HG02678 (cell line): ENCODE data around the gene BCKDK.
"Not testable (repeated sequence)": the region's sequence is repeated elsewhere in the genome, so short reads cannot be mapped to it uniquely, and the experiment has no call there.

Experiments
- ATAC-seq: cut with Tn5 transposase; IDR thresholded peaks from one replicate; pipeline ENCODE4 v1.9.1; 2021; ENCODE audit warnings: mild to moderate bottlenecking, moderate library complexity; ENCODE audit not compliant: unreplicated experiment

BCKDK gene

DNA sequence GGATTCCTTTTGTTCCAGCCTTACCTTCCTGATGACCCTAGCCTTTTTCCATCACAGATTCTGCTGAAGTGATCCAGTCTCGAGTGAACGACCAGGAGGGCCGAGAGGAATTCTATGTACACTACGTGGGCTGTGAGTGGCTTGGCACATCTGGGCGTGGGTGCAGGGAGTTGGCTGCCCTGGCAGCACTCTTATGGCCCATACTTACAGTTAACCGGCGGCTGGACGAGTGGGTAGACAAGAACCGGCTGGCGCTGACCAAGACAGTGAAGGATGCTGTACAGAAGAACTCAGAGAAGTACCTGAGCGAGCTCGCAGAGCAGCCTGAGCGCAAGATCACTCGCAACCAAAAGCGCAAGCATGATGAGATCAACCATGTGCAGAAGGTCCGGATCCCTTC lies 11.9 kb downstream of the BCKDK start:
- no peak for ATAC-seq

DNA sequence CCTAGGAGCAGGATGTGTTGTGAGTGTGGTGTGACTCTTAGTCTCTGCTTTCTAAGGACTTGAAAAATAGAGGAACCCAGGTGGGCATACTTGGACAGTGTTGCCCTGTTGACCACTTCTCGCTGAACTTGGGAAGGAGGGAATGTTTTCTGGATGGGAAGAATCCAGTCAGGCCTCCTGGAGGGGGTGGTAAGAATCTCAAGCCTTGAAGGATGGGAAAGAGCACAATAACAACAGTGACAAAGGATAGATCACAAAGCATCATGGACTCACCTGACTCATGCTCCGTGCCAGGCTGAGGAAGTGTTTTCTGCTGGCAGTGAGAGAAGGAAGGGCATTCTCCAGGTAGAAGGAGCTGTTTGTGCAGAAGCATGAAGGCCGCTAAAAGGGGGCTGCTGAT lies 17.7 kb downstream of the BCKDK start:
- no peak for ATAC-seq

DNA sequence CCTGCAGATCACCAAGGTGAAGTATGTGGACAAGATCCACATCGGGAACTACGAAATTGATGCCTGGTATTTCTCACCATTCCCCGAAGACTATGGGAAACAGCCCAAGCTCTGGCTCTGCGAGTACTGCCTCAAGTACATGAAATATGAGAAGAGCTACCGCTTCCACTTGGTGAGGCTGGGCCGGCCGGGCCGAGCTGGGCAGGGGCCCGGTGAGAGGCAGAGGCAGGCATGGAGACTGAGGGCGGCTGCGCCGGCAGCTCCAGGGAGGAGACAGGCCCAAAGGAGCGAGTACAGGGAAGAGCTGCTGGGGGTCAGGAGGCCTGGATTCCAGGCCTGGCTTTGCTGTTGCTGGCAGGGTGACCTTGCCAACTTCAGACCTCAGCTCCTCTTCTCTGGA lies 19.0 kb downstream of the BCKDK start:
- no peak for ATAC-seq

GRCh38 chr16:31128711-31129567 lies 20.8 kb downstream of the BCKDK start:
- no peak for ATAC-seq

DNA sequence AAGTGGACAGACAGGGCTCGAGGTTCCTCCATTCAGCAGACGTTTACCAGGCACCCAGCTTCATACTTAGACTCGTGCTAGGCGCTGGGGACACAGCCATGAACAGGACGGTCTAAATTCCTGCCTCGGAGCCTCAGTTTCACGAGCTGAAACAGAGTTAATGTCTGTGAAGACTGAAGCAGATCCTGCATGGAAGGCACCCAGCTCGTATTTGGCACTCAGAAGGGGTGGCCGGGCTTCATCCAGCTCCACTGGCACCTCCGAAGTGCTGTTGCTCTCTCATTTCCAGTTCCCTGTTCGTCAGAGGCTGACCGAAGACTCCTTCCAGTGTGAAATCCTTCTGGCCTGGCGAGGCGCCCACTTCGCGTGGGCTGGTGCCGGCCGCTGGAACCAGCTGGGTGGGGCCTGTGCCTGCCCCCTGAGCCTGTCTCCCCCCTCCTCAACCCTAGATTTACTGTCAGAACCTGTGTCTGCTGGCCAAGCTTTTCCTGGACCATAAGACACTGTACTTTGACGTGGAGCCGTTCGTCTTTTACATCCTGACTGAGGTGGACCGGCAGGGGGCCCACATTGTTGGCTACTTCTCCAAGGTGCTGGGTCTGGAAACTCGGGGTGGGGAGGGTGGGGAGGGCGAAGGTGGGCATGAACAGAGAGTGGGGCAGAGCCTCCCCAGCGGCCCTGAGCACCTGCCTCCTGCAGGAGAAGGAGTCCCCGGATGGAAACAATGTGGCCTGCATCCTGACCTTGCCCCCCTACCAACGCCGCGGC lies 21.6 kb downstream of the BCKDK start:
- ATAC-seq: no peak

GRCh38 chr16:31130336-31130891 lies 22.2 kb downstream of the BCKDK start:
- ATAC-seq: no peak

- no peak for ATAC-seq
Observed at GRCh38 chr16:31130899-31131298, 22.7 kb downstream of the BCKDK start.

DNA sequence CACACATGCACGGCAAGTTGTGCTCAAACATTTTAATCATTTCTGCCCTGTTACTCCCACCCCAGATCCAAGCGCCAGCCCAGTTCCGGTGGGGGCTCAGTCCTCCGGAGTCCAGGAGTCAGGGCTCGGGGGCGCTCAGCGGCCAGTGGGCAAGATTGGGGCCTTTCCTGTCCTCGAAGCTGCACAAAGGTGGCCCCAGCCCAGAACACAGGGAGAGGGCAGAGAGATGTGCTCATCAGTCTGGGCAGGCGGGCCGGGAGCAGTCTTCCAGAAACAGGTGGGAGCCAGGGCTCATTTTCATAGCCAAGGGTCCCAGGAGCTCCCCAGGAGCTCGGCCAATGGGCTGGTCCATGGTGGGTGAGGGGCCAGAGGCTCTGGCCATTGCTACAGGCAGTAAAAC lies 23.2 kb downstream of the BCKDK start:
- no peak for ATAC-seq

DNA sequence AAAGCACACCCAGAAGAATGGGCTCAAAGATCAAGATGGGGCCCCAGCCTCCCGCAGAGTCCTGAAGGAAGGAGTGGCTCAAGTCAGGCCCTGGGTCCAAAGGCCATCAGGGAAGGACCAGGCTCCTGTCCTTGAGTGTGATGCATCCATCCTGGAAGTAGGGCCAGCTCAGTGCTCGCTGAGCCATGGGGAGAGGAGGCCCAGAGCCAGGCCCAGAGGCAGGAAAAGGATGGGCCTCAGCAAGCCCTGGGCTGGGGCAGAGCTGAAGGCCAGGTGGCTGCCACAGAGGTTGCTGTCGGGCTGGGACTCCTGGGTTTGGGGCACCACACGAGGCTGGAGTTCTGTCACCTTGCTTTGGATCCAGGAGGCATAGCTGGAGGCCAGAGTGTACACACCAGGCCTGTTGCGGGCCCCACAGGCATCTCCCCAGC lies 23.7 kb downstream of the BCKDK start:
- ATAC-seq: no peak

DNA sequence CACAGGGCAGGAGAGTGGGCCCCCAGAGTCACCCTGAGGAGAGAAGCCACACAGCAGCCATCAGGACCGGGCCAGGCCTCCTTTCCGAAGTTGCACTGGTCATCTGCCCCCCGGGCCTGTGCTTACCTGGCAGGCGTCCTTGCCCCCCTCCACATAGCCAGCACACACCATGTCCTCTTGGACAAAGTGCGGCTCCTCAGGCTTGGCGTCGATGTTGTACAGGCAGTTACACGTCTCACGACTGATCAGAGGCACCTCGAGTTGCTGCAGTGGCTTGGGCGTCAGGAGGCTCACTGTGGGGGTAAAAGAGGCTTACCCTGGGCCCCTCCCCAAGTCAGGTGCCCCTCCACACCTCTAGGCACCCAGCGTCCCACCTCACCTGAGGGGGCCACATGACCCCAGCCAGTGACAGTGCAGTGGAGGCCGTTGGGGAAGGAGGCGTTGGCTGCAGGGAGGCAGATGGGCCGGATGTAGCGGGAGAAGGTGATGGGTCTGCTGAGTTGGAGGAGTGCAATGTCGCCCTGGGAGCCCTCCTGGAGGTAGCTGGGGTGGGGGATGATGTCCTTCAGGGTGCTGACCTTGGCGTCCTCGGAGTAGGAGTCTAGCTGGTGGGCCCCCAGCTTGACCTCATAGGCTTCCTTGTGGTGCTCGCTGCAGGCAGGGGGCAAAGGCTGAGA lies 24.3 kb downstream of the BCKDK start:
- no peak for ATAC-seq

DNA sequence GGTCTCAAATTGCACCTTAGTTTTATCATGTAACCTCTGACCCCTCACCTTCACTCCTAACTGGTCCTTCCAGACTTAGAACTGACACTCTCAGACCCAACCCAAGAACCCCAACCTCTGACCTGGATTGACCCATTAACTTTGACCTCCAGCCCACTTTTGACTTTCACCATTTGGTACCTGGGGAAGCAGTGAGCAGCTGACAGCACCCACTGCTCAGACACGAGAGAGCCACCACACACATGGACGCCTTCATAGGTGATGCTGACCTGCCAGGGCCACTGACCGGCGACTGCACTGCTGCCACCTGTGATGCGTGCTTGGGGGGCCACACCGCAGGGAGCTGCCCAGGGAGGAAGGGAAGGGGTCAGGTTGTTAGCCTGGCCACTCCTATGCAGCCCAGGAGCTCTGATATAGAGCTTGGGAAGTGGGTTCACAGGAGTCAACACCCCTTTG lies 24.9 kb downstream of the BCKDK start:
- ATAC-seq: no peak

DNA sequence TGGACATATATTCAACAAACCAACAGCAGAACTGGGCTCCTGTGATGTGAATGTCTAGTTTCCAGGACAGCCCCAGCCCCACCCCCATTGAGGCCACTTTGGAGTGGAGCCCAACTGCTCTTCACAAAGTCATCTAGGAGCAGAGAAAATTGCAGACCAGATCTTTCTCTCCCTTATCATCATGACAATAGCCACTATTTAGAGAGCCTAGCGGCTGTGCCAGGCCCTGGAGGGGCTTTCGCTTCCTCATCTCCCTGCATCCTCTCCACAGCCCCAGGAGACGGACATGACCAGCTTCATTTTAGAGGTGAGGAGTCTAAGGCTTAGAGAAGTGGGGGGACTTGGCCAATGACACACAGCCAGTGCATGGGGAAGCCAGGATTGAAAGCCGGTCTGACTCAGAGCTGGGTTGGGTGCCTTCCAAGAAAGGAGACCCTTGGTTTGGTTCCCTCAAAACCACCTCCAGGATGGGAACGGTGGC lies 25.9 kb downstream of the BCKDK start:
- ATAC-seq: no peak

GRCh38 chr16:31134625-31135534 lies 26.7 kb downstream of the BCKDK start:
- ATAC-seq: no peak

DNA sequence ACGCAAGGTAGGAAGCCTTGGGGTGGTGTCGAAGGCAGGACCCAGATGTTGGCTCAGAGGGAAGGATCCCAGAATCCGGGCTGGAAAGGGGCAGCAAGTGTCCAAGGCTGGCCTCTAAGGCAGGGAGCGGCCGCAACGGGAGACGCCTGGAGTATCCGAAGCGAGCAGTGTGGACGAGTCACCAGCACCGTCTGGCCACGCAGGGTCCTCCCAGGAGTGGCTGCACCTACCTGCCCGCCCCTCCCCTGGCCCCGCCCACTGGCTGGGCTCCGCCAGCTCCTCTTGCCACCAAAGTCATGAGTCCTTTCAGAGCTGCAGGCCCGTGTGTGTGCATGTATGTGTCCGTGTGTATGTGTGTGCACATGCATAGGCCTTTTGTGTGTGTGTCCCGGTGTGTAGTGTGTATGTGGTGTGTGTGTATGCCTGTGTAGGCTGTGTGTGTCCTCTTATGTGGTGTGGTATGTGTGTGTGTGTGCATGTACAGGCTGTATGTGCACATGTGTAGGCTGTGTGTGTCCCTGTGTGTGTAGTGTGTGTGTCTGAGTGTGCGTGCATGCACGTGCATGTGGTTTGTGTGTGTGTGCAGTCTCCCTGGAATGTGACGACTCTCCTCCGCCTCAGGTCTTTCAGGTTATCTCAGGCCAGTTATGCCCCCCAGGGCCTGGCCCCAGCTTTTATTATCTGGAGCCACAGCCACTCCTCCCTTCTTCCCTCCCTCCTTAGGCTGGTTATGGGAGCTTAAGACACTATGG lies 27.5 kb downstream of the BCKDK start, which contains the start of gene PRSS8:
Gene PRSS8, minus strand, starts transcription at position 193 of the 752 bp plus-strand sequence. CDS start 229 bp downstream, outside the sequence.
- no peak for ATAC-seq

- no peak for ATAC-seq
Observed at GRCh38 chr16:31136287-31136662, 28.1 kb downstream of the BCKDK start.

GRCh38 chr16:31136822-31137499 lies 28.8 kb downstream of the BCKDK start:
- not testable (repeated sequence) for ATAC-seq

- no peak for ATAC-seq
Observed at GRCh38 chr16:31138621-31139578, 30.7 kb downstream of the BCKDK start.
